ENCODE results near the gene KCNT2. TPM values are rescaled to one million over a fixed set of nuclear protein-coding genes. Genes with fewer than 3 reads are reported as not detected.

The KCNT2 gene
- total RNA-seq, 1 experiment from 2014 or later = 9.1 TPM

DNA sequence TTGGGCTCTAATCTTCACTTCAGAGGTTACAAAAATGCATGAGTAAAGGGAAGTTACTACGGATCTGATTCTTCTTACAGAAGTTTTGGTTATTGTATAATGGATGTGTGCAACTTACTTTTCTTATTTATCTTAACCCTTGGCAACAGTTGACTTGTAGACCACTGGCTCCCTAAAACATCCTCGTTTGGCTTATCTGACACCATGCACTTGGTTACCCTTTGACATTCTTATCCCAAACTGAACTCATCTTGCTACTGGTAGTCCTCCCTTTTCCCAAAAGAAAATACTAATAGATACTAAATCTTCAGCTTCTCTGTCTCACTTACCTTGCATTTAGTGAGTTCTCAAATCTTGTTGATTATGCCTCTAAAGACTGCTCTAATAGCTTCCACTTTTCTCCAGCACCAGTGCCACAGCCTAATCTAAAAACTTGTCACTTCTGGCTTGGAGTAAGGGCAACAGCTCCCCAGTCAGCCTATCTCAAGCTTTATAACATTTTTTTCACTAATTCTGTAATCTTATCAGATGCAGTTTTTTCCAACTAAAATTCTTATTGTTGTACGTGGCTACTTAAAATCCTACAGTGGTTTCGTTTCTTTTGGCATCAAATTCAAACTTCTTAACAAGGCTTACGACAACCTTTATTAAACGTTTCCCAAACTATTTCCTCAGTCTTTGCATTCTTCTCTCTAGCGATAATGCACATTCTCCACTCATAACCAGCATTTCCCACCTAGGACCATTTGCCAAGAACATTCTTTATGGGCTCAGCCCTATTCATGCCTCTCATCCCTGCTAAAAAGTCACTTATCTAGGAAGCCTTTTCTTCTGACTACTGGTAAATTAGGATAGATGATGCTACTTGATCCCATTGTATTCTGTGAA, 204.2 kb downstream of the KCNT2 start:
- no peak overlapping the region for H3K4ac ChIP-seq (ENCODE audit: low read depth, low read length)
- no peaks in the 10 kb centered on the region for H3K23me2 ChIP-seq (ENCODE audit: insufficient read length, low read depth, low read length, poor library complexity, severe bottlenecking)
- Mint-ChIP-seq H3K27ac (peak overlapping the region in 1 of 3 experiments; percentile 37; a peak in 1 of 7 replicates), H3K27me3 (ENCODE audit: low read depth) (no peaks in the 10 kb centered on the region), H3K36me3 (ENCODE audit: insufficient read depth in 1 of 3, low read depth in 3 of 3) (no peaks in the 10 kb centered on the region), H3K9me3 (no peaks in the 10 kb centered on the region), H3K4me1 (peaks cover 24 to 25% of the 10 kb centered on the region in 2 experiments), H3K4me3 (no peak overlapping the region)
- H3K14ac ChIP-seq (ENCODE audit: insufficient read depth, low read length) = no peak overlapping the region
- no peak overlapping the region for H2BK120ac ChIP-seq (ENCODE audit: low read depth, low read length, poor library complexity, severe bottlenecking)
- H2AFZ ChIP-seq (ENCODE audit: low read length) = no peak overlapping the region
- H3K79me2 ChIP-seq (ENCODE audit: insufficient read depth, low read length) = no peaks in the 10 kb centered on the region
- H4K20me1 ChIP-seq (ENCODE audit: control insufficient read depth, insufficient read depth, insufficient read length) = no peaks in the 10 kb centered on the region
- no peaks in the 10 kb centered on the region; the same call in 1 of the 2 replicates for H3K4me1 ChIP-seq (ENCODE audit: insufficient read depth, low read length)
- no peak overlapping the region for H3K56ac ChIP-seq (ENCODE audit: insufficient read length, low read depth, low read length)
- no peak overlapping the region for H2BK20ac ChIP-seq (ENCODE audit: low read depth, low read length, poor library complexity, severe bottlenecking)
- H4K5ac ChIP-seq (ENCODE audit: insufficient read length, low read depth, low read length) = no peak overlapping the region
- no peak overlapping the region for H2BK15ac ChIP-seq (ENCODE audit: low read depth, low read length)
- no peak overlapping the region for H2BK12ac ChIP-seq (ENCODE audit: insufficient read length, low read depth, low read length)
- H3K4me2 ChIP-seq (ENCODE audit: insufficient read depth, insufficient read length, low read length) = no peak overlapping the region
- 100% methylated on average over 3 of the region's 7 CpGs for WGBS (ENCODE audit: extremely low coverage, insufficient read length, low lambda C conversion rate)
- no peak overlapping the region for H2AK5ac ChIP-seq (ENCODE audit: insufficient read length, low read length)
- H3K9ac ChIP-seq (ENCODE audit: extremely low read depth, insufficient read length, low read length) = no peak overlapping the region
- no peak overlapping the region for H4K8ac ChIP-seq (replicated peaks; ENCODE audit: insufficient read length, low read depth, low read length)
- no peak overlapping the region for H3T11ph ChIP-seq (ENCODE audit: low read length)
- H3K9me3 ChIP-seq (ENCODE audit: control insufficient read depth, low read depth, low read length) = no peaks in the 10 kb centered on the region
- H3K23ac ChIP-seq (ENCODE audit: insufficient read length, low read depth, low read length) = no peak overlapping the region
- H4K91ac ChIP-seq (ENCODE audit: insufficient read length, low read depth, low read length) = no peak overlapping the region
- H3K18ac ChIP-seq (ENCODE audit: insufficient read length, low read depth, low read length) = no peak overlapping the region
- H3K27ac ChIP-seq (ENCODE audit: insufficient read length, low read depth, low read length) = no peak overlapping the region
- no peaks in the 10 kb centered on the region for H3K27me3 ChIP-seq (ENCODE audit: insufficient read depth, low read length)
- no peak for TF ChIP-seq CTCF (conservative IDR thresholded peaks at IDR 0.05)
- no peak for DNase-seq
- no peaks in the 10 kb centered on the region for H3K79me1 ChIP-seq (ENCODE audit: insufficient read depth, low read depth, low read length, poor library complexity, severe bottlenecking)
- H2BK5ac ChIP-seq (ENCODE audit: insufficient read length, low read length) = no peak overlapping the region

All from H9 (cell line).